GM12878 (cell line): ENCODE results near the gene SIPA1. TPM values are rescaled to one million over a fixed set of nuclear protein-coding genes. Genes with fewer than 3 reads are reported as not detected.

Source experiments
- ASH2L ChIP-seq: fragments of 300-600, 200-600 bp; sonication (generic); IDR thresholded peaks from 2 replicates; pipeline ENCODE4 v1.6.1; 2017; ENCODE audit warnings: low read depth, mild to moderate bottlenecking, borderline replicate concordance
- CBFB ChIP-seq: IDR thresholded peaks from 2 replicates; pipeline ENCODE4 v1.6.1; 2016; ENCODE audit warnings: antibody characterized with exemption, low read depth
- CEBPB ChIP-seq, 2 experiments: fragments of 150-350 bp in 1 of 2; IDR thresholded peaks; 2 replicates each; pipeline ENCODE4 v1.6.1; 2012 to 2014; ENCODE audit warnings: low read depth in 2 of 2, low read length in 2 of 2, borderline replicate concordance in 1 of 2, inconsistent platforms in 1 of 2
- CREB1 ChIP-seq: IDR thresholded peaks from 2 replicates; pipeline ENCODE4 v1.6.1; 2012; ENCODE audit warnings: low read depth, mild to moderate bottlenecking, inconsistent platforms
- KDM1A ChIP-seq: fragments of 200-600 bp; sonication (generic); IDR thresholded peaks from 2 replicates; pipeline ENCODE4 v1.6.1; 2016; ENCODE audit warnings: borderline replicate concordance
- MYB ChIP-seq: fragments of 150-350 bp; IDR thresholded peaks from 2 replicates; pipeline ENCODE4 v1.6.1; 2014; ENCODE audit warnings: mild to moderate bottlenecking, low read depth, low read length, borderline replicate concordance
- SKIL ChIP-seq: fragments of 450-650 bp; IDR thresholded peaks from 2 replicates; pipeline ENCODE4 v1.6.1; 2017; ENCODE audit warnings: mild to moderate bottlenecking, low read depth, inconsistent platforms; ENCODE audit not compliant: poor library complexity, severe bottlenecking
- TBL1XR1 ChIP-seq: IDR thresholded peaks from 2 replicates; pipeline ENCODE4 v1.6.1; 2012; ENCODE audit warnings: low read depth, low read length, improper control_type of control experiment
- ZNF217 ChIP-seq: fragments of 450-650 bp; IDR thresholded peaks from 2 replicates; pipeline ENCODE4 v1.6.1; 2017; ENCODE audit warnings: antibody characterized with exemption, mild to moderate bottlenecking
- polyA plus RNA-seq, 11 experiments: library from polyadenylated mRNA; depleted of rRNA in 4 of 11; unstranded in 6 of 11; stranded (reverse) in 5 of 11; fragments of >200 nt; fragmentation: Nextera tagmentation in 4 of 11; fragmentation: Illumina TruSeq in 1 of 11; extraction: Ambion mirVana in 4 of 11; extraction: Trizol in 1 of 11; gene quantifications; 1 replicate in 1 of 11; 2 replicates in 10 of 11; pipeline versions ENCODE4 v1.2.1 to v1.2.3, GENCODE V29; 2011 to 2016; ENCODE audit warnings: inconsistent platforms in 2 of 11, missing spikeins in 2 of 11, low read depth in 1 of 11
- total RNA-seq, 4 experiments: library from RNA; depleted of rRNA in 3 of 4; stranded (reverse); fragments of >200 nt in 3 of 4; fragmentation: Illumina TruSeq in 1 of 4; extraction: Trizol in 1 of 4; gene quantifications; 2 replicates each; pipeline versions ENCODE4 v1.2.1 to v1.2.3, GENCODE V29; 2013 to 2021

The SIPA1 gene
- total and polyA plus RNA-seq, 10 of the 15 experiments (the other 5 are each of a cell fraction or from before 2014, with no cell fraction given) = 1.0 to 139 (median 33.4) TPM

DNA sequence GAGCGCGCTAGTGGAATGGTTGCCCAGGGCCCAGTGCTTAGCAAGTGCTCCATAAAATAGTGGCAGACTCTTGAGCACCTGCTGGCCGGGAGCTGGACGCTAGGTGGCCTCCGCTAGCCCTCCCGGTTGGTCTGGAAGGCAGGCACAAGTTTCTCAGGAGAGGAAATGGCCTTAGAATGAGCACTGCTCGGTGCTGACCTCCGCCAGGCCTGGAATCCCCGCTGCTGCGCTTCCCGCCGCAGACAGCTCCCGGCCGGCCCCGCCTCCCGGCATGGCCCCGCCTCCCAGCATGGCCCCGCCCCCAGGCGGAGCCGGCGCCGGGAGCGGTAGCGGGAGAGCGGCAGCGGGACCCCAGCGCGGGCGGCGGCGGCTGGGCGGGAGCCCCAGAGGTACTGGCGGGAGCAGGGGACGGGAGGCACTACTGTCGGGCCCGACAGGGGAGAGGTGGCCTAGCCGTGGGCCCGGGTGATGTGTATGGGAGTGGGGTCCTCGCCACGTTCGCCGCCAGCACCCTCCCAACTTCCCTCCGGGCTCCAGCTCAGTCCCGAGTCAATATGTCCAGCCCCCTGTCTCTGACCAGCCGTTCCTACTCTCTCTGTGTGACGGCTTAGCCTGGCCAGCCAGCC is at the start of gene SIPA1 (continued):
- TF ChIP-seq CEBPB (IDR thresholded peaks at IDR 0.05; ENCODE audit: borderline replicate concordance in 1 of 2, low read depth in 2 of 2, low read length in 2 of 2) (no peak), ZNF217 (no peak), MYB (no peak), KDM1A (no peak), TBL1XR1 (no peak), ASH2L (no peak), SKIL (no peak), CREB1 (peak; percentile 8; the same call in 1 of the 2 replicates), CBFB (no peak)
